Osteoblast (primary cell): ENCODE results near the gene DIAPH2. TPM values are rescaled to one million over a fixed set of nuclear protein-coding genes. Genes with fewer than 3 reads are reported as not detected.

Experiments
- DNase-seq: peaks from one replicate; pipeline ENCODE4 v3.0.0; 2011; ENCODE audit warnings: low spot score, mixed read lengths; ENCODE audit not compliant: insufficient read length; ENCODE audit errors: missing footprints
- H2AFZ ChIP-seq: 2 replicates; pipeline ENCODE4 v1.6.0; 2011; ENCODE audit warnings: mild to moderate bottlenecking, low read length
- H3K27ac ChIP-seq: 2 replicates; pipeline ENCODE4 v1.5.1; 2011; ENCODE audit warnings: mild to moderate bottlenecking, low read depth, low read length, moderate library complexity
- H3K27me3 ChIP-seq: 2 replicates; pipeline ENCODE4 v1.6.0; 2012; ENCODE audit warnings: mild to moderate bottlenecking, control low read depth, inconsistent platforms, low read length, moderate library complexity; ENCODE audit not compliant: insufficient read depth
- H3K36me3 ChIP-seq: 2 replicates; pipeline ENCODE4 v1.5.1; 2011; ENCODE audit warnings: mild to moderate bottlenecking, low read length, control low read depth, moderate library complexity; ENCODE audit not compliant: insufficient read depth
- H3K4me1 ChIP-seq: 2 replicates; pipeline ENCODE4 v1.5.1; 2011; ENCODE audit warnings: mild to moderate bottlenecking, low read length, control low read depth, moderate library complexity; ENCODE audit not compliant: insufficient read depth
- H3K4me2 ChIP-seq: 2 replicates; pipeline ENCODE4 v1.6.0; 2011; ENCODE audit warnings: mild to moderate bottlenecking, low read length; ENCODE audit not compliant: insufficient read depth
- H3K4me3 ChIP-seq: fragments of 200-600 bp; sonication (generic); 3 replicates; pipeline ENCODE4 v1.5.1; 2012; ENCODE audit warnings: mild to moderate bottlenecking, low read length, inconsistent platforms; ENCODE audit not compliant: insufficient read depth
- H3K79me2 ChIP-seq: 2 replicates; pipeline ENCODE4 v1.6.0; 2012; ENCODE audit warnings: mild to moderate bottlenecking, low read length, control low read depth, inconsistent platforms; ENCODE audit not compliant: insufficient read depth
- H3K9me3 ChIP-seq: 2 replicates; pipeline ENCODE4 v1.5.1; 2011; ENCODE audit warnings: low read depth, low read length, control low read depth
- H4K20me1 ChIP-seq: 2 replicates; pipeline ENCODE4 v1.6.0; 2012; ENCODE audit warnings: mild to moderate bottlenecking, low read length, control low read depth; ENCODE audit not compliant: insufficient read depth
- total RNA-seq: library from RNA; depleted of rRNA; stranded (reverse); fragments of >200 nt; gene quantifications from 2 replicates; pipeline ENCODE4 v1.2.3, GENCODE V29; 2012
- TF ChIP-seq, protein P1 (sequence below): IDR thresholded peaks from 2 replicates; pipeline ENCODE4 v1.5.1; 2011; ENCODE audit warnings: mild to moderate bottlenecking, low read depth, low read length, moderate library complexity; ENCODE audit errors: extremely low read depth

DIAPH2 gene
- total RNA-seq, 1 donor, result 21.0 TPM

DNA sequence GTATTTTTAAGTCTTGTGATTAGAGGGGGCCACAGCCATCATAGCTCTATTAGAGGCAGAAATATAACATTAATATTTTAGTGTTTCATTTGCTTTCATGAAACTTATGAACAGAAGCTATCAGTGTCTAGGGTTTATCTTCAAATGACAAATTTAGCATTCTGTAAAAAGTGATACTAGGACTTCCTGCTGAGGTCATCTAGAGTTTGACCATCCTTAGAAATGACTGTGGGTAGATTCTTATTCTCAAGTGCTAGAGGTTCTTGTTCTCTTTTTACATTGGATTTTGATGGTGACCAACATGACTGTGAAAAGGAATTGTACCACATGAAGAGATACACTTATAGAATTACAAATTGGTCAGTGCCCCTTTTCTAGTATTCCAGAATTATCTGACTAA is 767.6 kb downstream of the DIAPH2 start:
- H3K4me3 ChIP-seq, result no peak overlapping the region
- H4K20me1 ChIP-seq, result no peaks in the 10 kb centered on the region

DNA sequence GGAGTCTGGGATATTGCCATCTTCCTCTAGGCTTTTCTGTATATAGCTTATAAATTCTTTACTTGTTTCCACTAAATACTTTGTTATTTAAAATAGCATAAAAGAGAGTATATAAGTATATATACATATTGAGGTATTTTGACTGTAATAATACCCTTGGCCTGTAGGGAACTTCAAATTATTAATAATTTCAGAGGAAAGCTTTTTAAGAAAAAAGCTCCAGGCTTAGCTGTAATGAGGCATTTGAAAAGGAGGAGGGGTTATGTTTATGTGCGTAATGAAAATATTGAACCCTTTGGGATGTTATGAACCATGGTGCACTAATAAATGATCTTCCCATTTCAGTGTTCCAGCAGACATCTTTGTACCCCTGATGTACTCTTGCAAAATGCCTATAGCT is 777.1 kb downstream of the DIAPH2 start:
- H3K79me2 ChIP-seq, result no peaks in the 10 kb centered on the region
- no peaks in the 10 kb centered on the region for H3K4me1 ChIP-seq
- H2AFZ ChIP-seq, result no peak overlapping the region
- H3K36me3 ChIP-seq, result no peaks in the 10 kb centered on the region
- TF ChIP-seq, protein P1, sequence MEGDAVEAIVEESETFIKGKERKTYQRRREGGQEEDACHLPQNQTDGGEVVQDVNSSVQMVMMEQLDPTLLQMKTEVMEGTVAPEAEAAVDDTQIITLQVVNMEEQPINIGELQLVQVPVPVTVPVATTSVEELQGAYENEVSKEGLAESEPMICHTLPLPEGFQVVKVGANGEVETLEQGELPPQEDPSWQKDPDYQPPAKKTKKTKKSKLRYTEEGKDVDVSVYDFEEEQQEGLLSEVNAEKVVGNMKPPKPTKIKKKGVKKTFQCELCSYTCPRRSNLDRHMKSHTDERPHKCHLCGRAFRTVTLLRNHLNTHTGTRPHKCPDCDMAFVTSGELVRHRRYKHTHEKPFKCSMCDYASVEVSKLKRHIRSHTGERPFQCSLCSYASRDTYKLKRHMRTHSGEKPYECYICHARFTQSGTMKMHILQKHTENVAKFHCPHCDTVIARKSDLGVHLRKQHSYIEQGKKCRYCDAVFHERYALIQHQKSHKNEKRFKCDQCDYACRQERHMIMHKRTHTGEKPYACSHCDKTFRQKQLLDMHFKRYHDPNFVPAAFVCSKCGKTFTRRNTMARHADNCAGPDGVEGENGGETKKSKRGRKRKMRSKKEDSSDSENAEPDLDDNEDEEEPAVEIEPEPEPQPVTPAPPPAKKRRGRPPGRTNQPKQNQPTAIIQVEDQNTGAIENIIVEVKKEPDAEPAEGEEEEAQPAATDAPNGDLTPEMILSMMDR, result no peak
- DNase-seq, result no peak
- H3K27ac ChIP-seq, result no peak overlapping the region
- H3K4me3 ChIP-seq, result no peak overlapping the region
- no peaks in the 10 kb centered on the region for H3K27me3 ChIP-seq
- H3K9me3 ChIP-seq, result no peaks in the 10 kb centered on the region
- no peaks in the 10 kb centered on the region for H4K20me1 ChIP-seq
- no peak overlapping the region for H3K4me2 ChIP-seq

More for the DNA sequence above, 767.6 kb downstream of the DIAPH2 start:
- Histone ChIP-seq H2AFZ (no peak overlapping the region), H3K79me2 (no peaks in the 10 kb centered on the region), H3K4me1 (no peaks in the 10 kb centered on the region), H3K27ac (no peak overlapping the region), H3K36me3 (no peaks in the 10 kb centered on the region), H3K9me3 (no peaks in the 10 kb centered on the region), H3K27me3 (no peaks in the 10 kb centered on the region), H3K4me2 (no peak overlapping the region)
- no peak for DNase-seq
- TF ChIP-seq, protein P1, result no peak

DNA sequence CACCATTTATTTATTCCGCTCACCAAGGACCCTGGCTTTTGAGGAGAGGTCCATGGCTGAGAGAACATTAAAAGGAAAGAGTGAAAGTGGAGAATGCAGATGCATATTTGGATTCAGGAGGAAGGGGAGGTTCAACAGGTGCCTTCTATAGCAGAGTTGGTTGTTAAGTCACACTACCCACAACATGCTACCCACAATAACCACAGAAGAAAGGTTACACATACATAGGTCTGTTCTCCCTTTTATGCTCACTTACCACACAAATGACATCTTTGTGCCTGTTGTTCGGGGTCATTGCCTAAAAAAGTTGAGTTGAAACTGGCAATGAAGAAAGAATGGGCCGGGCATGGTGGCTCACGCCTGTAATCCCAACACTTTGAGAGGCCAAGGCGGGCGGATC is 786.4 kb downstream of the DIAPH2 start:
- H3K27me3 ChIP-seq, result no peaks in the 10 kb centered on the region
- no peak for DNase-seq
- no peaks in the 10 kb centered on the region for H3K79me2 ChIP-seq
- no peaks in the 10 kb centered on the region for H3K36me3 ChIP-seq
- no peaks in the 10 kb centered on the region for H3K9me3 ChIP-seq
- H3K4me3 ChIP-seq, result no peak overlapping the region
- H3K4me2 ChIP-seq, result no peak overlapping the region
- H3K27ac ChIP-seq, result no peak overlapping the region
- no peak overlapping the region for H2AFZ ChIP-seq
- H4K20me1 ChIP-seq, result no peaks in the 10 kb centered on the region
- H3K4me1 ChIP-seq, result no peaks in the 10 kb centered on the region
- TF ChIP-seq, protein P1, result no peak

DNA sequence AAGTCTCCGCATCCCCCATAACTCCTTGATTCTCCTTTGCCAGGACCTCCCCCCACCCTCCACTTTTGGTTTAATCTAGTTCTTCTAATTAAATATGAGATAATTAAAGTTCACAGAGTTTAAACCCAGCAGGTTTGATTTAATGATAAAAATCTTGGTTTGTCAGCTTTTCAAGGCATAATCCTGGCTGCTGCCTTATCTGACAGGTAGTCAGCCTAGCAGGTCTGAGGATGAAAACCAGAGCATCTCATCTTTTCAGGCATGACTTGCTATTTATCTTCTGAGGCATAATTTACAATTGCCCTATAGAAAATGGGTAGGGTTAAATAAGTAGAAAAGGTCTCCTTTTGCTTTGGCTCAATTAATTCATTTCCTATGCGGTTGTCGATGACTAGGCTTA is 790.3 kb downstream of the DIAPH2 start:
- H3K4me1 ChIP-seq, result no peaks in the 10 kb centered on the region

More for the DNA sequence above, 790.3 kb downstream of the DIAPH2 start:
- H3K36me3 ChIP-seq, result no peaks in the 10 kb centered on the region
- H3K27ac ChIP-seq, result no peak overlapping the region
- TF ChIP-seq, protein P1, result no peak
- no peaks in the 10 kb centered on the region for H4K20me1 ChIP-seq
- no peaks in the 10 kb centered on the region for H3K79me2 ChIP-seq
- no peaks in the 10 kb centered on the region for H3K27me3 ChIP-seq
- H3K4me3 ChIP-seq, result no peak overlapping the region
- no peak for DNase-seq
- H3K4me2 ChIP-seq, result no peak overlapping the region
- no peak overlapping the region for H2AFZ ChIP-seq
- no peaks in the 10 kb centered on the region for H3K9me3 ChIP-seq
